Ramos (cell line): ENCODE results near the gene FMN2.

Experiments used
- in situ Hi-C: fragments of 300-500 bp; cut with MboI; formaldehyde crosslinking; loops from one replicate; pipeline ENCODE4 v1.14.3; 2022; ENCODE audit warnings: low sequenced_read_pairs; ENCODE audit not compliant: unreplicated experiment

Gene FMN2

GRCh38 chr1:240094041-240094722 lies 2.5 kb downstream of the FMN2 start:
- in situ Hi-C loops = no loop called here

GRCh38 chr1:240096974-240097373 lies 5.3 kb downstream of the FMN2 start:
- in situ Hi-C loops = no loop called here

GRCh38 chr1:240098534-240098933 lies 6.9 kb downstream of the FMN2 start:
- in situ Hi-C loops = no loop called here

- in situ Hi-C loops = no loop called here
These were observed 7.6 kb downstream of the FMN2 start for GRCh38 chr1:240099329-240099728.

GRCh38 chr1:240099748-240100147 lies 8.1 kb downstream of the FMN2 start:
- in situ Hi-C loops = no loop called here

GRCh38 chr1:240100371-240100934 lies 8.8 kb downstream of the FMN2 start:
- in situ Hi-C loops = no loop called here

GRCh38 chr1:240101306-240101705 lies 9.6 kb downstream of the FMN2 start:
- in situ Hi-C loops = no loop called here

GRCh38 chr1:240101737-240102136 lies 10.1 kb downstream of the FMN2 start:
- in situ Hi-C loops = no loop called here

- in situ Hi-C loops = no loop called here
These were observed 13.0 kb downstream of the FMN2 start for GRCh38 chr1:240104672-240105071.

GRCh38 chr1:240107058-240107684 lies 15.5 kb downstream of the FMN2 start:
- in situ Hi-C loops = no loop called here

- in situ Hi-C loops = no loop called here
These were observed 17.4 kb downstream of the FMN2 start for GRCh38 chr1:240109130-240109529.

GRCh38 chr1:240109920-240110636 lies 18.4 kb downstream of the FMN2 start:
- in situ Hi-C loops = no loop called here

GRCh38 chr1:240111558-240111957 lies 19.9 kb downstream of the FMN2 start:
- in situ Hi-C loops = no loop called here

GRCh38 chr1:240114222-240114621 lies 22.5 kb downstream of the FMN2 start:
- in situ Hi-C loops = no loop called here

- in situ Hi-C loops = no loop called here
These were observed 24.1 kb downstream of the FMN2 start for GRCh38 chr1:240115831-240116230.

GRCh38 chr1:240116831-240117769 lies 25.4 kb downstream of the FMN2 start:
- in situ Hi-C loops = no loop called here

- in situ Hi-C loops = no loop called here
These were observed 26.2 kb downstream of the FMN2 start for GRCh38 chr1:240117930-240118329.

GRCh38 chr1:240122639-240123613 lies 31.2 kb downstream of the FMN2 start:
- in situ Hi-C loops = no loop called here

- in situ Hi-C loops = no loop called here
These were observed 35.1 kb downstream of the FMN2 start for GRCh38 chr1:240126821-240127220.
